Stimulated activated CD4-positive, alpha-beta T cell treated with anti-CD3 and anti-CD28 coated beads, Interleukin-1b, Interleukin-23, amount 100 ng/mL, for 48 hours (primary cell): Measurements from ENCODE around the gene HLA-B.
A peak's percentile ranks its signal among the peaks of the same experiment; 100 is the strongest.
"Not testable (repeated sequence)": the region's sequence is repeated elsewhere in the genome, so short reads cannot be mapped to it uniquely, and the experiment has no call there.

ENCODE experiments used
- DNase-seq: peaks from one replicate; pipeline ENCODE4 v3.0.0-alpha.2; 2020

Gene HLA-B

GRCh38 chr6:31381666-31382065, 24.7 kb upstream of the HLA-B start:
- DNase-seq: no peak

GRCh38 chr6:31379850-31380249, 22.9 kb upstream of the HLA-B start:
- DNase-seq: no peak

GRCh38 chr6:31378721-31379103, 21.7 kb upstream of the HLA-B start:
- no peak for DNase-seq

- no peak for DNase-seq
Measured at GRCh38 chr6:31378062-31378720, 21.2 kb upstream of the HLA-B start.

GRCh38 chr6:31377029-31377428, 20.1 kb upstream of the HLA-B start:
- DNase-seq: no peak

- DNase-seq: no peak
Measured at GRCh38 chr6:31375699-31376098, 18.7 kb upstream of the HLA-B start.

GRCh38 chr6:31374118-31374517, 17.1 kb upstream of the HLA-B start:
- DNase-seq: not testable (repeated sequence)

- DNase-seq: no peak
Measured at GRCh38 chr6:31368461-31368860, 11.5 kb upstream of the HLA-B start.

GRCh38 chr6:31366693-31367470, 9.9 kb upstream of the HLA-B start:
- DNase-seq: peak; percentile 86

GRCh38 chr6:31365864-31366263, 8.9 kb upstream of the HLA-B start:
- no peak for DNase-seq

GRCh38 chr6:31363811-31364210, 6.8 kb upstream of the HLA-B start:
- DNase-seq: no peak

- no peak for DNase-seq
Measured at GRCh38 chr6:31362751-31363150, 5.8 kb upstream of the HLA-B start.

- DNase-seq: no peak
Measured at GRCh38 chr6:31359581-31359980, 2.6 kb upstream of the HLA-B start.

- DNase-seq: no peak
Measured at GRCh38 chr6:31358302-31358701, 1.3 kb upstream of the HLA-B start.

GRCh38 chr6:31357886-31358285, 907 bp upstream of the HLA-B start:
- no peak for DNase-seq

GRCh38 chr6:31356216-31356945, 598 bp downstream of the HLA-B start:
- DNase-seq: peak; percentile 17

- no peak for DNase-seq
Measured at GRCh38 chr6:31355583-31355948, 1.4 kb downstream of the HLA-B start.

GRCh38 chr6:31354864-31355582, 2.0 kb downstream of the HLA-B start:
- DNase-seq: no peak

GRCh38 chr6:31354158-31354863, 2.7 kb downstream of the HLA-B start:
- DNase-seq: no peak

GRCh38 chr6:31353384-31353945, 3.5 kb downstream of the HLA-B start:
- no peak for DNase-seq

- DNase-seq: no peak
Measured at GRCh38 chr6:31352683-31353383, 4.1 kb downstream of the HLA-B start.

- DNase-seq: peak; percentile 14
Measured at GRCh38 chr6:31352310-31352682, 4.7 kb downstream of the HLA-B start.
